DMS153 (cell line): ENCODE data around the gene TEAD1.

Experiments
- DNase-seq: peaks from one replicate; lab custom pipeline; 2025; lab: John Stamatoyannopoulos, UW

TEAD1 gene

GRCh38 chr11:12942157-12942556 is 267.9 kb downstream of the TEAD1 start:
- no peak for DNase-seq

GRCh38 chr11:12943311-12943710 is 269.1 kb downstream of the TEAD1 start:
- no peak for DNase-seq

- DNase-seq = no peak
Observed at GRCh38 chr11:12944889-12945288, 270.7 kb downstream of the TEAD1 start.

- no peak for DNase-seq
Observed at GRCh38 chr11:12949453-12949852, 275.2 kb downstream of the TEAD1 start.

GRCh38 chr11:12950670-12951069 is 276.4 kb downstream of the TEAD1 start:
- DNase-seq = no peak

- no peak for DNase-seq
Observed at GRCh38 chr11:12951376-12951775, 277.2 kb downstream of the TEAD1 start.

- DNase-seq = no peak
Observed at GRCh38 chr11:12952094-12952493, 277.9 kb downstream of the TEAD1 start.

GRCh38 chr11:12958986-12959385 is 284.8 kb downstream of the TEAD1 start:
- DNase-seq = no peak

- no peak for DNase-seq
Observed at GRCh38 chr11:12961615-12962014, 287.4 kb downstream of the TEAD1 start.

- no peak for DNase-seq
Observed at GRCh38 chr11:12962306-12962705, 288.1 kb downstream of the TEAD1 start.

- DNase-seq = no peak
Observed at GRCh38 chr11:12963051-12963450, 288.8 kb downstream of the TEAD1 start.

- DNase-seq = peak; percentile 9
Observed at GRCh38 chr11:12963792-12964536, 289.7 kb downstream of the TEAD1 start.

GRCh38 chr11:12964650-12965049 is 290.4 kb downstream of the TEAD1 start:
- DNase-seq = no peak

- no peak for DNase-seq
Observed at GRCh38 chr11:12966002-12966401, 291.8 kb downstream of the TEAD1 start.

GRCh38 chr11:12968101-12968500 is 293.9 kb downstream of the TEAD1 start:
- DNase-seq = no peak

GRCh38 chr11:12968826-12969225 is 294.6 kb downstream of the TEAD1 start:
- no peak for DNase-seq

- DNase-seq = no peak
Observed at GRCh38 chr11:12971955-12972354, 297.7 kb downstream of the TEAD1 start.

- DNase-seq = no peak
Observed at GRCh38 chr11:12973528-12974181, 299.4 kb downstream of the TEAD1 start.

- DNase-seq = no peak
Observed at GRCh38 chr11:12975195-12975594, 301.0 kb downstream of the TEAD1 start.

GRCh38 chr11:12979928-12980689 is 305.9 kb downstream of the TEAD1 start:
- DNase-seq = peak; percentile 96

GRCh38 chr11:12981676-12982522 is 307.7 kb downstream of the TEAD1 start:
- DNase-seq = no peak

- no peak for DNase-seq
Observed at GRCh38 chr11:12983336-12983735, 309.1 kb downstream of the TEAD1 start.
